Esophagus muscularis mucosa (tissue), 4 donors: ENCODE data around the gene PEX10. TPM values are rescaled to one million over a fixed set of nuclear protein-coding genes. Genes with fewer than 3 reads are reported as not detected.
A peak's percentile ranks its signal among the peaks of the same experiment; 100 is the strongest.

Experiments used
- DNase-seq: peaks from one replicate; pipeline ENCODE4 v3.0.0-alpha.2; 2017; ENCODE audit errors: extremely low spot score
- H3K27ac ChIP-seq, 4 donors: fragments of 200-600 bp; sonication (generic); replicated peaks in 1 of 4; 1 replicate in 3 of 4; 2 replicates in 1 of 4; pipeline ENCODE4 v1.5.1; 2016 to 2019; ENCODE audit warnings: mild to moderate bottlenecking in 1 of 4
- H3K27me3 ChIP-seq, 4 donors: fragments of 200-600 bp; sonication (generic); one replicate each; pipeline versions ENCODE4 v1.5.1 to v1.6.0; 2016 to 2019
- H3K36me3 ChIP-seq, 4 donors: fragments of 200-600 bp; sonication (generic); one replicate each; pipeline ENCODE4 v1.5.1; 2016 to 2019
- H3K4me1 ChIP-seq, 4 donors: fragments of 200-600 bp; sonication (generic); one replicate each; pipeline ENCODE4 v1.5.1; 2016 to 2019
- H3K4me3 ChIP-seq, 4 donors: fragments of 200-600 bp; sonication (generic); 1 replicate in 2 of 4; 2 replicates in 2 of 4; pipeline ENCODE4 v1.5.1; 2016 to 2019; ENCODE audit warnings: mild to moderate bottlenecking in 4 of 4, moderate library complexity in 1 of 4
- H3K9me3 ChIP-seq, 4 donors: fragments of 200-600 bp; sonication (generic); 1 replicate in 3 of 4; 2 replicates in 1 of 4; pipeline ENCODE4 v1.5.1; 2016 to 2019
- CTCF ChIP-seq, 3 experiments: fragments of 200-600 bp in 2 of 3; fragments of 450-650 bp in 1 of 3; sonication (generic) in 2 of 3; IDR thresholded peaks; one replicate each; pipeline ENCODE4 v1.5.1; 2017 to 2019; ENCODE audit warnings: antibody characterized with exemption in 3 of 3, mild to moderate bottlenecking in 2 of 3, moderate library complexity in 1 of 3
- EP300 ChIP-seq: sonication (generic); formaldehyde crosslinking; IDR thresholded peaks from one replicate; pipeline ENCODE4 v1.6.1; 2017; ENCODE audit warnings: antibody characterized with exemption
- POLR2A ChIP-seq: fragments of 450-650 bp; IDR thresholded peaks from one replicate; pipeline ENCODE4 v1.6.1; 2017; ENCODE audit warnings: antibody characterized with exemption, moderate library complexity, mild to moderate bottlenecking, low read depth
- POLR2AphosphoS5 ChIP-seq, 2 donors: sonication (generic); formaldehyde crosslinking; IDR thresholded peaks; one replicate each; pipeline ENCODE4 v1.6.1; 2017; ENCODE audit warnings: antibody characterized with exemption in 2 of 2
- WGBS: methylation state at CpG from one replicate; pipeline ENCODE4 v1.1.5; 2018; 5-methylcytosine and 5-hydroxymethylcytosine counted together
- intact Hi-C: fragments of 100-400 bp; cut with DNase I; formaldehyde crosslinking; loops from one replicate; pipeline ENCODE4 v1.15.1; 2023
- total RNA-seq, 4 donors: library from RNA; depleted of rRNA; stranded (reverse); fragments of >200 nt; gene quantifications; one replicate each; pipeline versions ENCODE4 v1.1.0 to v1.2.1, GENCODE V29; 2016

PEX10 gene
- total RNA-seq, 4 donors from 2014 or later = 14.2 to 27.1 (median 20.3) TPM

DNA sequence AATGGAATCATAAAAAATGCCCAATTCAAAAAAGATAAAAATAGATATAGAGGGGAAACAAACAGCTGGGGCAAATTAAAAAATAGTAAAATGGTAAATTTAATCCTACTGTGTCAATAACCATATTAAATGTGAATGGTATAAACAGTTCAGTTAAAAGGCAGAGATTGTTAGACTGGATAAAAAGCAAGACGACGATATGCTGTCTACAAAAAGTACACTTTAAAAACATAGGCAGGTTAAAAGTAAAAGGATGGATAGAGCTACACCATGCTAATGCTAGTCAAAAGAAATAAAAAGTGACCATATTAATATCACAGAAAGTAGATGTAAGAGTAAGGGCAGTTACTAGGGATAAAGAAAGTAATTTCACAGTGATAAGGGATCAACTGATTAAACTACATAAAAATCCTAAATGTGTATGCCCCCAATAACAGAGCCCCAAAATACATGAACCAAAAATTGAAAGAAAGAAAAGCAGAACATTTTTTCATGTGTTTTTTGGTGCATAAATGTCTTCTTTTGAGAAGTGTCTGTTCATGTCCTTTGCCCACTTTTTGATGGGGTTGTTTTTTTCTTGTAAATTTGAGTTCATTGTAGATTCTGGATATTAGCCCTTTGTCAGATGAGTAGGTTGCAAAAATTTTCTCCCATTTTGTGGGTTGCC, 48.4 kb downstream of the PEX10 start:
- H3K36me3 ChIP-seq = peaks cover 0 to 6% (median 0%) of the 10 kb centered on the region in 4 donors
- H3K27ac ChIP-seq = no peak overlapping the region
- no peak for DNase-seq
- H3K27me3 ChIP-seq = no peaks in the 10 kb centered on the region
- H3K9me3 ChIP-seq = no peaks in the 10 kb centered on the region
- WGBS = 94% methylated on average over 2 of the region's 2 CpGs
- no peak for TF ChIP-seq CTCF (IDR thresholded peaks at IDR 0.05)
- no peak for TF ChIP-seq EP300
- TF ChIP-seq POLR2AphosphoS5 (IDR thresholded peaks at IDR 0.05) = no peak
- TF ChIP-seq POLR2A = no peak
- peaks cover 0 to 26% (median 19%) of the 10 kb centered on the region in 4 donors for H3K4me1 ChIP-seq
- intact Hi-C loops = no loop called here
- no peak overlapping the region for H3K4me3 ChIP-seq

GRCh38 chr1:2360588-2361364, 51.6 kb downstream of the PEX10 start:
- Histone ChIP-seq H3K27ac (peak overlapping the region; percentile 75 to 82 (median 80)), H3K4me3 (no peak overlapping the region), H3K36me3 (peaks cover 0 to 7% (median 0%) of the 10 kb centered on the region in 4 donors), H3K9me3 (no peaks in the 10 kb centered on the region), H3K4me1 (peaks cover 0 to 30% (median 25%) of the 10 kb centered on the region in 4 donors), H3K27me3 (no peaks in the 10 kb centered on the region)
- DNase-seq = no peak
- TF ChIP-seq EP300 (no peak), POLR2AphosphoS5 (IDR thresholded peaks at IDR 0.05) (peak; percentile 53 to 78)
- intact Hi-C loops = no loop called here
- 52% methylated on average over 11 of the region's 11 CpGs for WGBS

- DNase-seq = no peak
- H3K27ac ChIP-seq = peak overlapping the region in 2 of 4 donors; percentile 81 to 82
- H3K9me3 ChIP-seq = no peaks in the 10 kb centered on the region
- no peak for TF ChIP-seq POLR2A
- no peak for TF ChIP-seq CTCF (IDR thresholded peaks at IDR 0.05)
- no peak for TF ChIP-seq POLR2AphosphoS5 (IDR thresholded peaks at IDR 0.05)
- TF ChIP-seq EP300 = no peak
- peaks cover 0 to 46% (median 40%) of the 10 kb centered on the region in 4 donors for H3K4me1 ChIP-seq
- peaks cover 0 to 7% (median 0%) of the 10 kb centered on the region in 4 donors for H3K36me3 ChIP-seq
- intact Hi-C loops = no loop called here
- H3K27me3 ChIP-seq = no peaks in the 10 kb centered on the region
- no peak overlapping the region for H3K4me3 ChIP-seq
- 85% methylated on average over 20 of the region's 24 CpGs for WGBS
These were observed 53.4 kb downstream of the PEX10 start for GRCh38 chr1:2358651-2359640.

- peaks cover 0 to 7% (median 0%) of the 10 kb centered on the region in 4 donors for H3K36me3 ChIP-seq
- H3K4me3 ChIP-seq = no peak overlapping the region
- peaks cover 0 to 53% (median 47%) of the 10 kb centered on the region in 4 donors for H3K4me1 ChIP-seq
- 92% methylated on average over 7 of the region's 13 CpGs for WGBS
- no peaks in the 10 kb centered on the region for H3K27me3 ChIP-seq
- TF ChIP-seq POLR2A (no peak), POLR2AphosphoS5 (IDR thresholded peaks at IDR 0.05) (no peak), EP300 (no peak), CTCF (IDR thresholded peaks at IDR 0.05) (no peak)
- intact Hi-C loops = no loop called here
- peak overlapping the region in 1 of 4 donors; percentile 82 for H3K27ac ChIP-seq
- no peak for DNase-seq
- no peaks in the 10 kb centered on the region for H3K9me3 ChIP-seq
These were observed 54.3 kb downstream of the PEX10 start for GRCh38 chr1:2358072-2358471.
